ENCODE results near the gene WFIKKN2.

The WFIKKN2 gene

DNA sequence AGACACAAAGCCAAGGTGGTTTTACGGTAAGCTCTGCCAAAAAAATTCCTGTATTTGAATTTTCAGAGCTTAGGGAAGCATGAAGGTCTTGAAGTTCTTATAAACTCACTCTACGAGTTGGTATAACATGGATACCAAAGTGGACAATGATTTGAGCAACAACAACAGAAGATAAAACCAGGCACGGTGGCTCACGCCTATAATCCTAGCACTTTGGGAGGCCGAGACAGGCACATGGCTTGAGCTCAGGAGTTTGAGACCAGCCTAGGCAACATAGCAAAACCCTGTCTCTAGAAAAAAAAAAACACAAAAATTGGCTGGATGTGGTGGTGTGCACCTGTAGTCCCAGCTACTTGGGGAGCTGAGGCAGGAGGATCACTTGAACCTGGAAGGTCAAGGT lies 43.7 kb downstream of the WFIKKN2 start:
- TF ChIP-seq GATA3 (IDR thresholded peaks at IDR 0.05; ENCODE audit: low read depth, low read length) = no peak
- TF ChIP-seq GATA2 (IDR thresholded peaks at IDR 0.05; ENCODE audit: low read depth, low read length) = no peak

DNA sequence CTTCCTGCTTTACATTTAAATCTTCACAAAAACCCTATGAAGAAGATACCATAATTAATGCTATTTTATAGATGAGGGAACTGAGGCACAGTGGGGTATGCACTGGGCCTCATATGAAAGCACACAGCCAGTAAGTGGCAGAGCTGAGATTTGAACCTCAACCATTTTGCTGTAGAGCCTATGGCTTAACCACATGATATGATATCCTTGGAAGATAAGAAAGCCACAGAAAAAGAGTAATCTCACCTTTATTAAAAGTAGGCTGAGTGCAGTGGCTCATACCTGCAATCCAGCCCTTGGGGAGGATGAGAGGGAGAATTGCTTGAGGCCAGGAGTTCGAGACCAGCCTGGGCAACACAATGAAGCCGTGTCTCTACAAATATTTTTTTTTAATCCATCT lies 45.8 kb downstream of the WFIKKN2 start:
- TF ChIP-seq GATA2 (IDR thresholded peaks at IDR 0.05; ENCODE audit: low read depth, low read length) = no peak
- no peak for TF ChIP-seq GATA3 (IDR thresholded peaks at IDR 0.05; ENCODE audit: low read depth, low read length)

DNA sequence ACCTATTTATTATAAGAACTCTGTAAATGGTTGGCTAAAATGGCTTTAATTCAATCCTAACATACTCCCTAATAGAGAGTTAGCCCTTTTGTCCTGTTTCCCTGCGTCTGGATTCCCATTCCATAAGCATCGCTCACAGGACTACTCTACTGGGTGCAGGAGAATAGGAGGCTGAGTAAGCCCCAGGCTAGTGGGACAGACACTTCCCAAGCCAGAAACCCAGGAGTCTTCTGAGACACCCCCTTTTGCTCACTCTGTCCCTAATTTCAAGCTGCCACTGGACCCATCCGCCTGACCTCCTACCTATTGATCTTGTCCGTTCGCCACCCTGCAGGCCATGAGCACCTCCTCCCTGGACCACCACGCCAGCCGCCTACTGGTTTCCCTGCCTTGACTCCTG lies 47.5 kb downstream of the WFIKKN2 start:
- TF ChIP-seq GATA3 (IDR thresholded peaks at IDR 0.05; ENCODE audit: low read depth, low read length) = no peak
- TF ChIP-seq GATA2 (IDR thresholded peaks at IDR 0.05; ENCODE audit: low read depth, low read length) = no peak

DNA sequence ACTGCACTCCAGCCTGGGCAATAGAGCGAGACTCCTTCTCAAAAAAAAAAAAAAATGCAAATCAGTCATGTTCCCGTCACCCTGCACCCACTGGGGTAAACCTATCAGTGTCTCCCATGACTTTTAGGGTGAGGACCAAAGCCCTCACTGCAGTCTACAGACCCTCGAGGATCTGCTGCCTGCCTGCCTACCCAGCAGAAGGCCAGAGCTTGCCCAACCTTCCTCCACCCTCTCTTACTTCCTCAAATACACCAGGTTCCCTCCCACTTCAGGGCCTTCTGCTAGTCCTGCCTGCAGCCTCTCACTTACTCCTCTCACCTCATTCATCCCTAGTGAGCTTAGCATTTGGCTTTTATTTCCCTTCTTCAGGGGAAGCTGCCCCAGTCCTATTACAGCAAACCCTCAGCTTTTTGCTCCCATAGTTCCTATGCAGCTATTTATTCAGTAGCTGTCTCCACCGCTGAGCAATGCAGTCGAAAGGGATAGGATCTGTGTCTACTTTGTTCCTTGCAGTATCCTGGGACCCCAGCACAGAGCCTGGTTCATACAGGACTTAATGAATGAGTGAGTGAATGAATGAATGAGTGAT lies 48.6 kb downstream of the WFIKKN2 start:
- TF ChIP-seq GATA3 (IDR thresholded peaks at IDR 0.05; ENCODE audit: low read depth, low read length) = no peak
- TF ChIP-seq GATA2 (IDR thresholded peaks at IDR 0.05; ENCODE audit: low read depth, low read length) = no peak

DNA sequence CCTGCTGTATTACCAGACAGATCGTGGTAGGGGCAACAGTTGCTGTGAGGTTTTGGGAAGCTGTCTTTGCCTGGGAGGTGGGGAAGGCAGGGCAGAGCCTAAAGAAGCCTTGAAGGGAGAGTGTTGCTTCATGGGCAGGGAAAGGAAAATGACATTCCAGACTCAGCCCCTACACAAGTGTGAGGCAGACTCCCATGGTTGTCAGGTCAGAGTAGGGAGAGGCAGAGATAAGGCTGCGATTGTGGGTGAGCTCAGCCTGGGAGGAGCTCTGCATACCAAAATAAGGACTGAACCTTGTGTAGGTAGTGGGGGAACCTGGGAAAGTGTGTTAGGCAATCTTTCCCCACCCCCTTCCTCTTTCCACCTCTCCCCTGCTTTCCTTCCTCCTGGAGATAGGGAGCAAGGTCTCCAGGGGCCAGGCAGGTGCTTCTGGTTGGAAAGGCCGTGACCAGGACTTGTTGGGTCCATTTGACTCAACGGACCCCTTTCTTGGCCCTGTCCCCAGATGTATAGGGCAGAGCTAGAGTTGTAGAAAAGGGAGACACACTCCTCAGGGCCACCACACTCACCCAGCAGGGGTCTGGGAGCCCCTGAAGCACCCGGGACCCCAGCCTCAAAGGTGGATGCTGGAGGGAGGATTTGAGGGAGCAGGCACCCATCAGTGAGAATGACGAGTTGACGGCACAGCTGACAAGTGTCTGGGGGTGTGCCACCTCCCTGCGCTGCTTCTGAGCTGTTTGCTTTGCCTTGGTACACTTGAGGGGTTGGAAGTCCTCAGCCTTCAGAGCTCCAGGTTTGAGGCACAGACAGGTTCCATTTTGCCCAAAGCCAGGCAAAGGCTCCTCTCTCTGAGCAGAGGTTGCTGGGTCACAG lies 49.3 kb downstream of the WFIKKN2 start:
- TF ChIP-seq GATA3 (IDR thresholded peaks at IDR 0.05; ENCODE audit: low read depth, low read length) = no peak
- TF ChIP-seq GATA2 (IDR thresholded peaks at IDR 0.05; ENCODE audit: low read depth, low read length) = no peak

DNA sequence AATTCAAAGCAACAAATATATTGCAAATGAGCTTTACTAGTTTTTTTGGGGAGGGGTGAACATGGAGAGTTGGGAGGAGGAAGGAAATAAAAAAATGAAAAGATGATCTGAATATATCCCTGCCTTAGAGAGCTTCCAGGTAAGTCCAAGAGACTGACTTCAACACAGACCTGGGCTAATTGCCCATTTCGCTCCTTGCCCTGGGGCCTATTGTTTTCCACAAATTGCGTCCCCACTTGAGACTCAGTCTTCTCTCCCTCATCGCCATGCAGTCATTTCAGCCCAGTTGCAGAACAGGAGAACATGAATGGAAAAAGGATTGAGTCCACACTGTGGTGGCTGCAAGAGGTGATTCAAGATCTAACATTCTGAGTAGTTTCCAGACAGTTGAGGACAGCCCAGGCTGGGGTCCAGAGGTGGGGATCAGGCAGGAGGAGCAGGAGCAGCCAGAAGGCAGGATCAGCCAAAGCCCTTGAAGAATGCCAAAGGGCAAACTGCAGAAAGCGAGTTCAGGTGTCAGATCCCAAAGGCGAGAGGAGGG lies 52.4 kb downstream of the WFIKKN2 start:
- no peak for TF ChIP-seq GATA3 (IDR thresholded peaks at IDR 0.05; ENCODE audit: low read depth, low read length)
- no peak for TF ChIP-seq GATA2 (IDR thresholded peaks at IDR 0.05; ENCODE audit: low read depth, low read length)

DNA sequence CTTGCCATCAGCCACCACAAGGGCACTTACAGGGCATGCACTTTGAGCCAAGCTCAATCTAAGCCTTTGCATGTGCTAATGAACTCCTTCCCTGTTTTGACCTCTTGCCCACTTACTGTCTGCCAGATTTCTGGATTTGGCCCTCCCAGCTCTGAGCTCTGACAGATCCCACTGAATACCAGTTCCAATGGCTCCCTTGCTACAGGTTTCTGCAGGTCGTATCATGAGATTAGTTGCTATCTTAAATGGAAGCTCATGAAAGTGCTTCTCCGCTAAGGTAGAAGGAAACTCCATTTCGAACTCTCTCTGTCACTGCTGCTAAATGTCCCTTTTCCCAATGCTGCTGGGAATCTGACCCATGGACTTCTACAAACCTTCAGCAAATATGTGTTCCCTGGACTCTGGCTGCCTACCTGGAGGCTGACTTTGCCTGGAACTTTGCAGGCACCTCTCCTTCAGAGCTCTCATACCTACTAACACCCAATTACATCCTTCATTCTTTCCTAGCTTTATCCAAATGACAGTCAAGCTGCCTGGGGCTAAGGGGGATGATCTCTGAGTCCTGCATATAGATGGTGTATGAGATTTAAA lies 54.2 kb downstream of the WFIKKN2 start:
- TF ChIP-seq GATA3 (IDR thresholded peaks at IDR 0.05; ENCODE audit: low read depth, low read length) (no peak), GATA2 (IDR thresholded peaks at IDR 0.05; ENCODE audit: low read depth, low read length) (no peak)

DNA sequence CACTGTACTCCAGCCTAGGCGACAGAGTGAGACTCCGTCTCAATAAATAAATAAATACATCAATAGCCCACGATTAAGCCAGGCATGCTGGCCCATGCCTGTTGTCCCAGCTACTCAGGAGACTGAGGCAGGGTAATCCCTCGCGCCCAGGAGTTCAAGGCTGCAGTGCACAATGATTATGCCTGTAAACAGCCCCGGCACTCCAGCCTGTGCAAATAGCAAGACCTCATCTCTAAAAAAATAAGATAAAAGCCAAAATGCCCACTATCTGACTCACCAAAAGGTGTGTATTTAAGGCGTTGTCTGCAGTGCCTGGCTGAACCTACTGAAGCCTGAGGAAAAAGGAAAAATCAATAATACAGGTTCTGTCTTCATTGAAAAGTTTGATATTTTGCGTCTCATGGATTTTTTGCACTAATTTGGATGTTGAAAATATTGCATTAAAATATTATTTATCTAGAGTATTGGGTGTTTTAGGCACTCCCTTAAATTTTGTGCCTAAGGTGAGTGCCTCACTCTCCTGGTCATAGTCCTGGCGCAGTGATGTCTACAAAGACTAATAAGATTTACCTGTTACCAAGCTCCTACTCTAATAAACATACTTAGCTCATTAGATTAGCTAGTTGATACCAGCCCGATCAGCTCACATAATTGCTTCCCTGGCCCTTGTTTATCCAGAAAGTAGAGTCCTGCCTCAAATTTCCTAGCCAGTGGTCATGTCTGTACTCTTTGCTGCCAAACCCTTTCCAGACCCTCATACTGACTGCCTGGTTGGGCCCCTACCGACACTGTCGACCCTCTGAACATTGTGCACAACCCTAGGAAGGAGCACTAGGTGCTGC lies 55.5 kb downstream of the WFIKKN2 start:
- TF ChIP-seq GATA3 (IDR thresholded peaks at IDR 0.05; ENCODE audit: low read depth, low read length) = no peak
- no peak for TF ChIP-seq GATA2 (IDR thresholded peaks at IDR 0.05; ENCODE audit: low read depth, low read length)

DNA sequence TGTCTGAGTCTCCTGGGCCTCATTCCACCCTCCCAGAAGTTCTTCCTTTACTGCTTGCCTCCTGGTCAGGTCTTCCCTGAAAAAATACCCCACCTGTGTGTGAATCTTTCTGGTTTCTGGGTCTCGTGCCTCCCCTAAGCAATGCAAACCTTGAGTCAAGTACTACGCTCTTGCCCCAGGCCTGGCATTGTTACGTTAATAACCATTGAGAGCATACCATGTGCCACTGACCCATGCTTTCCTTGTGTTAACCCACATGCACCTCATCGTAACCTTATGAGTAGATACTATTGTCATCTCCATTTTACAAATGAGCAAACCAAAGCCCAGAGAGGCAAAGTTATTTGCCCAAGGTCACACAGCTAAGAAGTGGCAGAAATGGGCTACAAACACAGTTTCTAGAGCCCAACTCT lies 56.2 kb downstream of the WFIKKN2 start:
- TF ChIP-seq GATA3 (IDR thresholded peaks at IDR 0.05; ENCODE audit: low read depth, low read length) (no peak), GATA2 (IDR thresholded peaks at IDR 0.05; ENCODE audit: low read depth, low read length) (no peak)

Data from SH-SY5Y (cell line).